ENCODE data around the gene TMEM244. TPM values are rescaled to one million over a fixed set of nuclear protein-coding genes. Genes with fewer than 3 reads are reported as not detected.

The TMEM244 gene
- total RNA-seq, 3 donors from 2014 or later (not counting 1 experiment from before 2014, with no cell fraction given): not detected

DNA sequence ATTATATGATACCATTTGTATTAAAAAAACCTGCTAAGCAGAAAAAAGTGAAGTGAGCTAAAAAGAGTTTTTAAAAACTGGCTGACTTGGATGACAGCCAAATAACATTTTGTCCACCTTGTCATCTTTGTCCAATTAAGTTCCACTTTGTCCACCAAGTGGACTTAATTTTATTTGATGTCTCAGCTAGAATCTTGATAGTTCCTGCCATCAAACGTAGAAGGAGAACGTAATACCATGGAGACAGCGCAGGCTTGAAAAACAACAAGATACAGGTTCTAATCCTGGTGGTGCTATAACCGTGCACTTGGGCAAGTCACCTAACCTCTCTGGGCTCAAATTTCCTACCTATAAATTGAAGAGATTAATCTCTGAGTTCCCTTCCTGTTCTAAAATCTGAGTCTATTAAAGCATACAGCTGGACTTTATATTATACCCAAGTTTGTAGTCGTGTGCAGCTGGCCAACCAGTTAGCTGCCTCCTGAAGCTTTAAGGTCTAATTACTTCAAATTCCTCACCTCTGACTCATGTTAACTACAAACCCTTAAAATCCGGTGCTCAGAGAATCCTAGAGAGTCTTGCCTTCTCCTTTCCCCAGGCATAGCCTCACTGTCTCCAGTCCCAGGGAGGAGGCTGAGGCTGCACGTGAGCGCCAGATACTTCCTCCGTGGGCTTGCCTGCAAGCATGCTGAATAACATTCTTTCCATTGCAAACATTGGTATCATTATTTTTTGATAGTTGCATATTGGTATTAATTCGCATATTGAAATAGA lies 16.8 kb downstream of the TMEM244 start:
- no peak for DNase-seq
- H3K9me3 Mint-ChIP-seq: no peaks in the 10 kb centered on the region
- no peaks in the 10 kb centered on the region for H3K36me3 Mint-ChIP-seq
- Histone ChIP-seq H3K4me1 (ENCODE audit: control insufficient read depth, insufficient read depth, low read length) (no peaks in the 10 kb centered on the region), H3K27ac (ENCODE audit: low read length) (no peak overlapping the region), H3K27me3 (ENCODE audit: control insufficient read depth, insufficient read depth, low read length) (no peaks in the 10 kb centered on the region), H3K4me3 (ENCODE audit: low read length) (no peak overlapping the region), H3K36me3 (ENCODE audit: control insufficient read depth, insufficient read depth, low read length) (no peaks in the 10 kb centered on the region), H3K9me3 (ENCODE audit: control insufficient read depth, insufficient read depth, low read length) (no peaks in the 10 kb centered on the region)
- H3K27me3 Mint-ChIP-seq (ENCODE audit: low read depth in 2 of 2): peaks cover 7 to 34% of the 10 kb centered on the region in 2 donors
- H3K27ac Mint-ChIP-seq: no peak overlapping the region
- TF ChIP-seq, protein P1, sequence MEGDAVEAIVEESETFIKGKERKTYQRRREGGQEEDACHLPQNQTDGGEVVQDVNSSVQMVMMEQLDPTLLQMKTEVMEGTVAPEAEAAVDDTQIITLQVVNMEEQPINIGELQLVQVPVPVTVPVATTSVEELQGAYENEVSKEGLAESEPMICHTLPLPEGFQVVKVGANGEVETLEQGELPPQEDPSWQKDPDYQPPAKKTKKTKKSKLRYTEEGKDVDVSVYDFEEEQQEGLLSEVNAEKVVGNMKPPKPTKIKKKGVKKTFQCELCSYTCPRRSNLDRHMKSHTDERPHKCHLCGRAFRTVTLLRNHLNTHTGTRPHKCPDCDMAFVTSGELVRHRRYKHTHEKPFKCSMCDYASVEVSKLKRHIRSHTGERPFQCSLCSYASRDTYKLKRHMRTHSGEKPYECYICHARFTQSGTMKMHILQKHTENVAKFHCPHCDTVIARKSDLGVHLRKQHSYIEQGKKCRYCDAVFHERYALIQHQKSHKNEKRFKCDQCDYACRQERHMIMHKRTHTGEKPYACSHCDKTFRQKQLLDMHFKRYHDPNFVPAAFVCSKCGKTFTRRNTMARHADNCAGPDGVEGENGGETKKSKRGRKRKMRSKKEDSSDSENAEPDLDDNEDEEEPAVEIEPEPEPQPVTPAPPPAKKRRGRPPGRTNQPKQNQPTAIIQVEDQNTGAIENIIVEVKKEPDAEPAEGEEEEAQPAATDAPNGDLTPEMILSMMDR (IDR thresholded peaks at IDR 0.05): no peak
- no peak overlapping the region for H3K4me3 Mint-ChIP-seq
- ATAC-seq: no peak
- WGBS (ENCODE audit: insufficient coverage): 95% methylated on average over 9 of the region's 10 CpGs
- intact Hi-C loops (cut with micrococcal nuclease): no loop called here
- no peaks in the 10 kb centered on the region for H3K4me1 Mint-ChIP-seq

DNA sequence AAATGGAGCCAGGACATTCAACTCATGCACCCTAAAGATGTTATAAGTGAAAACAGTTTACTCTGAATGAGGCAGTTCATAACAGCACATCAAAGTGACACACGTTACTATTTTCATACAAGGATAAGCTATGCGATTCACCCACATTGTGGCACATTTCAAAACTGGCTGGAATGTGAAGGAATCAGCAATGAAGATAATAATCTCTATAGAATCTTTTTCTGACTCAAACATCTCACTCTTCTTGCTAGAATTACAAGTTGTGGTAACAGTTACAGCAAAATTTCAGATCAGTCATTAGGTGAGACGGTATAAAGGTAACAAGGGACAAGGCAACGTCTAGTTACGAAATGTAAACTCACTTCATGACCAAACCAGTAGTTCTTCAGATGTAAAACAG lies 17.5 kb downstream of the TMEM244 start:
- no peak for DNase-seq
- no peaks in the 10 kb centered on the region for H3K9me3 Mint-ChIP-seq
- 83% methylated on average over 3 of the region's 5 CpGs for whole genome bisulfite sequencing (ENCODE audit: insufficient coverage)
- no peaks in the 10 kb centered on the region for H3K4me1 ChIP-seq (ENCODE audit: control insufficient read depth, insufficient read depth, low read length)
- no peaks in the 10 kb centered on the region for H3K36me3 Mint-ChIP-seq
- no peak overlapping the region for H3K4me3 Mint-ChIP-seq
- intact Hi-C loops (cut with micrococcal nuclease): no loop called here
- H3K27me3 Mint-ChIP-seq (ENCODE audit: low read depth in 2 of 2): peaks cover 7 to 38% of the 10 kb centered on the region in 2 donors
- ATAC-seq: no peak
- H3K4me3 ChIP-seq (ENCODE audit: low read length): no peak overlapping the region
- no peak overlapping the region for H3K27ac ChIP-seq (ENCODE audit: low read length)
- TF ChIP-seq, protein P1 (IDR thresholded peaks at IDR 0.05): no peak
- no peak overlapping the region for H3K27ac Mint-ChIP-seq
- H3K9me3 ChIP-seq (ENCODE audit: control insufficient read depth, insufficient read depth, low read length): no peaks in the 10 kb centered on the region
- no peaks in the 10 kb centered on the region for H3K4me1 Mint-ChIP-seq
- no peaks in the 10 kb centered on the region for H3K27me3 ChIP-seq (ENCODE audit: control insufficient read depth, insufficient read depth, low read length)
- no peaks in the 10 kb centered on the region for H3K36me3 ChIP-seq (ENCODE audit: control insufficient read depth, insufficient read depth, low read length)

DNA sequence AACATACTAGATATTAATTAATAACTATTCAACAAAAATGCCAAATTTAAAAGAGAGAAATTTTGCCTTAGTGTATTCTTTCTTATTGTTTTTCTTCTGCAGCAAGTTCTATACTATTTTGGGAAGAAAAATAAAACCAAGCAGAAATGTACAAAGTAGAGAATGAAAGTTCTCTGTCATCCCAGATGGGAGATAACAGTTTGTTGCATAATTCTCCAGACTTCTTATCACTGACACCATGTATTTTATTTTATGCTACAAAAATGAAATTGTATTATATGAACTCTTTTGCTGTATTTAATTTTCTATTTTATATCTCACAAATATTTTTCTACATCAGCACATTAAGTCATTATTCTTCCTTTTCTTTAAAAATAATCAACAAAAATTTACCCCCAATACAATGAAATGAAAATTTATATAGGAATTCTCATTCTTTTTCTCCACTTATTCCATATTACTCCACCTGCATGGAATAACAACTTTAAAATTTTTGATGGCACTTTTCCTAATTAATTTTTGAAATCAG lies 18.2 kb downstream of the TMEM244 start:
- no peak overlapping the region for H3K27ac Mint-ChIP-seq
- H3K9me3 Mint-ChIP-seq: no peaks in the 10 kb centered on the region
- H3K4me1 Mint-ChIP-seq: no peaks in the 10 kb centered on the region
- no peaks in the 10 kb centered on the region for H3K9me3 ChIP-seq (ENCODE audit: control insufficient read depth, insufficient read depth, low read length)
- TF ChIP-seq, protein P1 (IDR thresholded peaks at IDR 0.05): no peak
- H3K36me3 Mint-ChIP-seq: no peaks in the 10 kb centered on the region
- peaks cover 4 to 32% of the 10 kb centered on the region in 2 donors for H3K27me3 Mint-ChIP-seq (ENCODE audit: low read depth in 2 of 2)
- no peak for ATAC-seq
- H3K4me3 ChIP-seq (ENCODE audit: low read length): no peak overlapping the region
- H3K4me3 Mint-ChIP-seq: no peak overlapping the region
- H3K4me1 ChIP-seq (ENCODE audit: control insufficient read depth, insufficient read depth, low read length): no peaks in the 10 kb centered on the region
- no peaks in the 10 kb centered on the region for H3K36me3 ChIP-seq (ENCODE audit: control insufficient read depth, insufficient read depth, low read length)
- intact Hi-C loops (cut with micrococcal nuclease): no loop called here
- no peaks in the 10 kb centered on the region for H3K27me3 ChIP-seq (ENCODE audit: control insufficient read depth, insufficient read depth, low read length)
- H3K27ac ChIP-seq (ENCODE audit: low read length): no peak overlapping the region
- no peak for DNase-seq
